ENCODE results near the gene RAB31.
"Not testable (repeated sequence)": the region's sequence is repeated elsewhere in the genome, so short reads cannot be mapped to it uniquely, and the experiment has no call there.

The RAB31 gene

DNA sequence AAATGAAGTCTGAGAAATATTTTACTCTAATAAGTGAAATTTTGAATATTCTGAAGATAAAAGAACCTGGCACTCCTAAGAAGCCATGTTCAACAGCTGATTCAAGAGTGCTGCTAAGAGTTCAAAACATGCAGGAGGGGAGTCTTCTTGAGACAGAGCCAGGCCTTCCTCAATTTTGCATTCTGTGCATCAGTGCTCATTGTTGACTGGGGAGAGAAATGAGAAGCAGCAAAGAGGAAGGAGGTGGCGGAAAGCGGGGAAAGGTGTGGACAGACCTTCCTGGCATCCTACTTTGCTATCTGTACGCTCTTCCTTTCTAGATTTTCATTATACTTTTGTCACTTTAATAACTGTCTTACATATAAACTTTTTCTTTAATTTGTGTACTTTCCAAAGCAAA, 148.0 kb downstream of the RAB31 start:
- Histone ChIP-seq H3K4me1 (ENCODE audit: control insufficient read depth, insufficient read depth, low read length) (peaks cover 15% of the 10 kb centered on the region), H3K27me3 (ENCODE audit: control insufficient read depth, insufficient read depth, low read length) (no peaks in the 10 kb centered on the region), H3K4me2 (ENCODE audit: low read length) (no peak overlapping the region), H3K36me3 (ENCODE audit: insufficient read depth, low read length) (peaks cover 11% of the 10 kb centered on the region), H3K9me3 (replicated peaks; ENCODE audit: low read length) (no peaks in the 10 kb centered on the region), H3K9ac (ENCODE audit: low read depth, low read length) (no peak overlapping the region), H3K4me3 (ENCODE audit: low read length) (no peak overlapping the region)

DNA sequence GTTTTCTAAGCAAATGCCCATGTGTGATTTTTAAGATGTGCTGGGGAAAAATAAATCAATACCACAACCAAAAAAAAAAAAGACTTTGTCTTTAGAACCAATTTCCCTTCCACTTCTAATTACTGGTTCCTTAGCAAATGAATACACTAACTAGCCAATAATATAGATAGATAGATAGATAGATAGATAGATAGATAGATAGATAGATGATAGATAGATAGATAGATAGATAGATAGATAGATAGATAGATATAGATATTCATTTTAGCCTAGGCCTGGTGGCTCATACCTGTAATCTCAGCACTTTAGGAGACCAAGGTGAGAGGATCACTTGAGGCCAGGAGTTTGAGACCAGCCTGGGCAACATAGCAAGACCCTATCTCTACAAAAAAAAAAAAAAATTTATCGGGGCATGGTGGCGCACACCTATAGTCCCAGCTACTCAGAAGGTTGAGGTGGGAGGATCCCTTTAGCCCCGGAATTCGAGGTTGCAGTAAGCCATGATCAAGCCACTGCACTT, 149.4 kb downstream of the RAB31 start:
- not testable (repeated sequence) for H3K4me2 ChIP-seq (ENCODE audit: low read length); H3K9me3 ChIP-seq (replicated peaks; ENCODE audit: low read length); H3K4me3 ChIP-seq (ENCODE audit: low read length); H3K9ac ChIP-seq (ENCODE audit: low read depth, low read length); H3K27me3 ChIP-seq (ENCODE audit: control insufficient read depth, insufficient read depth, low read length)
- Histone ChIP-seq H3K4me1 (ENCODE audit: control insufficient read depth, insufficient read depth, low read length) (peaks cover 10% of the 10 kb centered on the region), H3K36me3 (ENCODE audit: insufficient read depth, low read length) (peaks cover 11% of the 10 kb centered on the region)

- H3K4me1 ChIP-seq (ENCODE audit: control insufficient read depth, insufficient read depth, low read length), result peaks cover 10% of the 10 kb centered on the region
- peaks cover 11% of the 10 kb centered on the region for H3K36me3 ChIP-seq (ENCODE audit: insufficient read depth, low read length)
Measured at GRCh38 chr18:9858642-9859041, 150.5 kb downstream of the RAB31 start.

GRCh38 chr18:9859232-9859631, 151.1 kb downstream of the RAB31 start:
- peaks cover 11% of the 10 kb centered on the region for H3K36me3 ChIP-seq (ENCODE audit: insufficient read depth, low read length)
- H3K4me3 ChIP-seq (ENCODE audit: low read length), result no peak overlapping the region
- H3K4me2 ChIP-seq (ENCODE audit: low read length), result no peak overlapping the region
- H3K27me3 ChIP-seq (ENCODE audit: control insufficient read depth, insufficient read depth, low read length), result no peaks in the 10 kb centered on the region
- peaks cover 10% of the 10 kb centered on the region for H3K4me1 ChIP-seq (ENCODE audit: control insufficient read depth, insufficient read depth, low read length)
- H3K9me3 ChIP-seq (replicated peaks; ENCODE audit: low read length), result no peaks in the 10 kb centered on the region
- H3K9ac ChIP-seq (ENCODE audit: low read depth, low read length), result no peak overlapping the region

More at GRCh38 chr18:9858642-9859041, 150.5 kb downstream of the RAB31 start:
- no peak overlapping the region for H3K4me3 ChIP-seq (ENCODE audit: low read length)
- H3K9ac ChIP-seq (ENCODE audit: low read depth, low read length), result no peak overlapping the region
- no peaks in the 10 kb centered on the region for H3K9me3 ChIP-seq (replicated peaks; ENCODE audit: low read length)
- no peaks in the 10 kb centered on the region for H3K27me3 ChIP-seq (ENCODE audit: control insufficient read depth, insufficient read depth, low read length)
- no peak overlapping the region for H3K4me2 ChIP-seq (ENCODE audit: low read length)

- Histone ChIP-seq H3K27me3 (ENCODE audit: control insufficient read depth, insufficient read depth, low read length) (no peaks in the 10 kb centered on the region), H3K9me3 (replicated peaks; ENCODE audit: low read length) (no peaks in the 10 kb centered on the region), H3K4me1 (ENCODE audit: control insufficient read depth, insufficient read depth, low read length) (peaks cover under 1% of the 10 kb centered on the region), H3K9ac (ENCODE audit: low read depth, low read length) (no peak overlapping the region), H3K4me3 (ENCODE audit: low read length) (no peak overlapping the region), H3K4me2 (ENCODE audit: low read length) (no peak overlapping the region), H3K36me3 (ENCODE audit: insufficient read depth, low read length) (peaks cover 11% of the 10 kb centered on the region)
Measured at GRCh38 chr18:9860682-9861081, 152.6 kb downstream of the RAB31 start.

- Histone ChIP-seq H3K4me3 (ENCODE audit: low read length) (no peak overlapping the region), H3K4me1 (ENCODE audit: control insufficient read depth, insufficient read depth, low read length) (no peaks in the 10 kb centered on the region), H3K27me3 (ENCODE audit: control insufficient read depth, insufficient read depth, low read length) (no peaks in the 10 kb centered on the region), H3K9me3 (replicated peaks; ENCODE audit: low read length) (no peaks in the 10 kb centered on the region), H3K4me2 (ENCODE audit: low read length) (no peak overlapping the region), H3K36me3 (ENCODE audit: insufficient read depth, low read length) (peaks cover 11% of the 10 kb centered on the region), H3K9ac (ENCODE audit: low read depth, low read length) (no peak overlapping the region)
Measured at GRCh38 chr18:9861157-9861556, 153.1 kb downstream of the RAB31 start.

DNA sequence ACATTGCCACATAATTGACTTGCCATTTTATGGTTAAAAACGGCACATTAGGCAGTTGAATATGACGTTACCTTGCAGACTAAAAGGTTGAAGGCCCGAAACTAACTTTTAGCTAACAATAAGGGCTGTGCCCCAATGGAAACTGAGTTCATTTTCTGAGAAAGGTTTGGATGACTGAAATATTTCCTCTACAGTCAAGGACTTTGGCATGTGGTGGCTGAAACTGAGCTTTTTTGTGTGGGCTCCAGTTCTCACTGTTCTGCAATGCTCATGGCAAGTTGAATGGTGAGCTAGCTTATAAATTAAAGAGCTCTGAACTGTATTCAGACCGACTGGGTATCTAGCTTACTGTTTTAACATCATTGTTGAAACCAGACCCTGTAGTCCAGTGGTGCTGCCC, 153.8 kb downstream of the RAB31 start:
- no peak overlapping the region for H3K4me2 ChIP-seq (ENCODE audit: low read length)
- H3K4me1 ChIP-seq (ENCODE audit: control insufficient read depth, insufficient read depth, low read length), result no peaks in the 10 kb centered on the region
- peaks cover 11% of the 10 kb centered on the region for H3K36me3 ChIP-seq (ENCODE audit: insufficient read depth, low read length)
- no peaks in the 10 kb centered on the region for H3K9me3 ChIP-seq (replicated peaks; ENCODE audit: low read length)
- H3K9ac ChIP-seq (ENCODE audit: low read depth, low read length), result no peak overlapping the region
- H3K4me3 ChIP-seq (ENCODE audit: low read length), result no peak overlapping the region
- H3K27me3 ChIP-seq (ENCODE audit: control insufficient read depth, insufficient read depth, low read length), result no peaks in the 10 kb centered on the region

DNA sequence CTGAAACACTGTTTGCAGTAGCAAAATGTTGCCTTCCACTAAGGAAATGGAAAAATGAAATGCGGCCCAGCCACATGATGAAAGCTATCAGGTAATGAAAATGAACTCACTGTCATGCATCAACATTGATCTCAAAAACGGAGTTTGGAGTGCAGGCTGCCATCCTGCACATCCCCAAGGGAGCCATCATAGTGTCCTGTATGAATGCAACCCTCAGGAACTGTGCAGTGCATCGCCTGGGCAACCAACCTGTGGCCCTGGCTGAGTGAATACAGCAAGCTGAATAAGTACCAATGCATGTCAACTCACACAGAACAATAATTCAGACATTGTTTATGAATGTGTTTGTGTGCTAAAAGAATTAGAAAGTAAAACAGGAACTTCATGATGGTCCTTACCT, 154.6 kb downstream of the RAB31 start:
- peaks cover 11% of the 10 kb centered on the region for H3K36me3 ChIP-seq (ENCODE audit: insufficient read depth, low read length)
- H3K4me2 ChIP-seq (ENCODE audit: low read length), result no peak overlapping the region
- H3K9ac ChIP-seq (ENCODE audit: low read depth, low read length), result no peak overlapping the region
- H3K4me3 ChIP-seq (ENCODE audit: low read length), result no peak overlapping the region
- H3K4me1 ChIP-seq (ENCODE audit: control insufficient read depth, insufficient read depth, low read length), result no peaks in the 10 kb centered on the region
- H3K9me3 ChIP-seq (replicated peaks; ENCODE audit: low read length), result no peaks in the 10 kb centered on the region
- no peaks in the 10 kb centered on the region for H3K27me3 ChIP-seq (ENCODE audit: control insufficient read depth, insufficient read depth, low read length)

GRCh38 chr18:9863282-9863681, 155.2 kb downstream of the RAB31 start:
- no peak overlapping the region for H3K4me2 ChIP-seq (ENCODE audit: low read length)
- no peaks in the 10 kb centered on the region for H3K9me3 ChIP-seq (replicated peaks; ENCODE audit: low read length)
- no peaks in the 10 kb centered on the region for H3K27me3 ChIP-seq (ENCODE audit: control insufficient read depth, insufficient read depth, low read length)
- H3K36me3 ChIP-seq (ENCODE audit: insufficient read depth, low read length), result peaks cover 11% of the 10 kb centered on the region
- no peak overlapping the region for H3K4me3 ChIP-seq (ENCODE audit: low read length)
- no peak overlapping the region for H3K9ac ChIP-seq (ENCODE audit: low read depth, low read length)
- no peaks in the 10 kb centered on the region for H3K4me1 ChIP-seq (ENCODE audit: control insufficient read depth, insufficient read depth, low read length)

DNA sequence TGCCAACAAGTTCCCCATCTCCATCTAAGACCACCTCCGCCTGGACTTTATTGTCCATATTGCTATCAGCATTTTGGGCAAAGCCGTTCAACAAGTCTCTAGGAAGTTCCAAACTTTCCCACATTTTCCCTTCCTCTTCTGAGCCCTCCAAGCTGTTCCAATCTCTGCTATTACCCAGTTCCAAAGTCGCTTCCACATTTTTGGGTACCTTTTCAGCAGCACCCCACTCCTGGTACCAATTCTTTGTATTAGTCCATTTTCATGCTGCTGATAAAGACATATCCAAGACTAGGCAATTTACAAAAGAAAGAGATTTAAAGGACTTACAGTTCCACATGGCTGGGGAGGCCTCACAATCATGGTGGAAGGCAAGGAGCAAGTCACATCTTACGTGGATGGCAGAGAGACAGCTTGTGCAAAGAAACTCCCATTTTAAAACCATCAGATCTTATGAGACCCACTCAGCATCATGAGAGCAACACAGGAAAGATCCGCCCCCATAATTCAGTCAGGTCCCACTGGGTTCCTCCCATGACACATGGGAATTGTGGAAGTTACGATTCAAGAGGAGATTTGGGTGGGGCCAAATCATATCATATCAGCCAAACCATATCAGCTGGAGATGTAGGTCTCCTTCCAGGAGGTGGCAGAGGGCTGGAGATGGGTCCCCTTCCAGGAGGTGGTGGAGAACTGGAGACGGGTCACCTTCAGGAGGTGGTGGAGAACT, 157.8 kb downstream of the RAB31 start:
- no peaks in the 10 kb centered on the region for H3K9me3 ChIP-seq (replicated peaks; ENCODE audit: low read length)
- no peaks in the 10 kb centered on the region for H3K27me3 ChIP-seq (ENCODE audit: control insufficient read depth, insufficient read depth, low read length)
- no peak overlapping the region for H3K4me2 ChIP-seq (ENCODE audit: low read length)
- no peak overlapping the region for H3K9ac ChIP-seq (ENCODE audit: low read depth, low read length)
- H3K4me1 ChIP-seq (ENCODE audit: control insufficient read depth, insufficient read depth, low read length), result peaks cover 16% of the 10 kb centered on the region
- H3K36me3 ChIP-seq (ENCODE audit: insufficient read depth, low read length), result peaks cover under 1% of the 10 kb centered on the region
- H3K4me3 ChIP-seq (ENCODE audit: low read length), result no peak overlapping the region

DNA sequence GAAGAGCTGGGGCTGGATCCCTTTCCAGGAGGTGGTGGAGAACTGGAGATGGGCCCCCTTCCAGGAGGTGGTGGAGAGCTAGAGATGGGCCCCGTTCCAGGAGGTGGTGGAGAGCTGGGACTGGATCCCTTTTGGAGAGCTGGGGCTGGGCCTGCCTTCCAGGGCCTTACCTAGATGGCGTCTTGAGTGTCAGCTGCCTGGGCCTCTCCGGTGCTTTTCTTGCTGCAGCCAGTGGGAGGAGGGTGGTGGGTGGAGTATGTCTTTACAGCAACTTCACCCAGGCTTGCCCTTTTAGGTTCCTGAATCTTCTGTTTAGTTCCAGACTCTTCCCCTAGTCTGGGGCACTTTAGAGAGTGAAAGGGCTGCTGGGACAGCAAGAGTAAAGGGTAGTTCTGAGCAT, 158.5 kb downstream of the RAB31 start:
- Histone ChIP-seq H3K27me3 (ENCODE audit: control insufficient read depth, insufficient read depth, low read length) (no peaks in the 10 kb centered on the region), H3K4me2 (ENCODE audit: low read length) (no peak overlapping the region), H3K4me3 (ENCODE audit: low read length) (no peak overlapping the region), H3K36me3 (ENCODE audit: insufficient read depth, low read length) (no peaks in the 10 kb centered on the region), H3K9ac (ENCODE audit: low read depth, low read length) (no peak overlapping the region), H3K9me3 (replicated peaks; ENCODE audit: low read length) (no peaks in the 10 kb centered on the region), H3K4me1 (ENCODE audit: control insufficient read depth, insufficient read depth, low read length) (peaks cover 20% of the 10 kb centered on the region)

DNA sequence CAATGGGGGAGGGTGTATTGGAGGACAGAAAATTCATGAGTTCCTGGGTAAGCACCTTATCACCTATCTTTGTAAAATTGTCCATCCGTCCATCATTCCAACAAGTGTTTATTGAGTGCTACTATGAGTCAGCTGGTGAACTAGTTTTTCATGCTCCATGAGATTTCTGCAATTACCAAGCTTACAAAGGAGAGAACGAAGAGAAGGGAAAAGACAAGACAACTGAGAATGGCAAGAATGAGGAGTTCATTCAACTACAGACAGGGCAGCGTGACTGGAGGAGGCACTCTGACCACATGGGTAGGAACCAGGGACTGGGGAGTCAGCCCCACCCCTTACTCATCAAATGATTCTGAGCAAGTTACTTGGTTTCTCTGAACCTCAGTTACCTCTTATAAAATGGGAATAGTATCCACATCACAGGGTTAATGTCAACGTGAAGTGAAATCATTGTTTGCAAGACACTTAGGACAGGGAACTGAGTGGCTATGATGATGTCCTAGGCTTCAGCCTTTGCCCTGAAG, 159.0 kb downstream of the RAB31 start:
- peaks cover 20% of the 10 kb centered on the region for H3K4me1 ChIP-seq (ENCODE audit: control insufficient read depth, insufficient read depth, low read length)
- H3K9me3 ChIP-seq (replicated peaks; ENCODE audit: low read length), result no peaks in the 10 kb centered on the region
- H3K9ac ChIP-seq (ENCODE audit: low read depth, low read length), result no peak overlapping the region
- no peaks in the 10 kb centered on the region for H3K27me3 ChIP-seq (ENCODE audit: control insufficient read depth, insufficient read depth, low read length)
- H3K36me3 ChIP-seq (ENCODE audit: insufficient read depth, low read length), result no peaks in the 10 kb centered on the region
- no peak overlapping the region for H3K4me3 ChIP-seq (ENCODE audit: low read length)
- H3K4me2 ChIP-seq (ENCODE audit: low read length), result no peak overlapping the region
